Activated CD4-positive, alpha-beta T cell treated with anti-CD3 and anti-CD28 coated beads for 48 hours (primary cell): ENCODE data around the gene PSENEN.
A peak's percentile ranks its signal among the peaks of the same experiment; 100 is the strongest.
"Not testable (repeated sequence)": the region's sequence is repeated elsewhere in the genome, so short reads cannot be mapped to it uniquely, and the experiment has no call there.

Source experiments
- DNase-seq: peaks from one replicate; pipeline ENCODE4 v3.0.0-alpha.2; 2020

PSENEN gene

GRCh38 chr19:35790981-35791813 is 45.7 kb downstream of the PSENEN start:
- DNase-seq: peak; percentile 25

- no peak for DNase-seq
Observed at GRCh38 chr19:35791814-35792279, 46.4 kb downstream of the PSENEN start.

DNA sequence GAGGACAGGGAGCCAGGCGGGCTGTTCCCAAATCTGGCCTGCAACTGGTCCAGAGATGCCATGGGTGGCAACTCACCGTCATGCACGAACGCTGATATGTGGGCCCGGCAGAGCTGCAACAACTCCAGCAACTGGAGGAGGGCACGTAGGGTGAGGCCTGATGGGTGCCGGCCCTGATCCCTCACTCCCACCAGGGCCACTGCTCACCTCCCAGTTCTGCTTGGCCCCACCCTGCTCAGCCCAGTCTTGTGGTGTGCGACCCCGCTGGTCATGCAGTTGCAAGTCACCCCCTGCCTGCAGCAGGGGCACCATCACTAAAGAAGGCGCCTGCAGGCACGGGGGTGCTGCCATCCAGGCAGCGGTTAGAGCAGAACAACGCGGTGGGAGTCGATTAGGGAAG is 46.9 kb downstream of the PSENEN start:
- no peak for DNase-seq

- DNase-seq: no peak
Observed at GRCh38 chr19:35792888-35793287, 47.4 kb downstream of the PSENEN start.

DNA sequence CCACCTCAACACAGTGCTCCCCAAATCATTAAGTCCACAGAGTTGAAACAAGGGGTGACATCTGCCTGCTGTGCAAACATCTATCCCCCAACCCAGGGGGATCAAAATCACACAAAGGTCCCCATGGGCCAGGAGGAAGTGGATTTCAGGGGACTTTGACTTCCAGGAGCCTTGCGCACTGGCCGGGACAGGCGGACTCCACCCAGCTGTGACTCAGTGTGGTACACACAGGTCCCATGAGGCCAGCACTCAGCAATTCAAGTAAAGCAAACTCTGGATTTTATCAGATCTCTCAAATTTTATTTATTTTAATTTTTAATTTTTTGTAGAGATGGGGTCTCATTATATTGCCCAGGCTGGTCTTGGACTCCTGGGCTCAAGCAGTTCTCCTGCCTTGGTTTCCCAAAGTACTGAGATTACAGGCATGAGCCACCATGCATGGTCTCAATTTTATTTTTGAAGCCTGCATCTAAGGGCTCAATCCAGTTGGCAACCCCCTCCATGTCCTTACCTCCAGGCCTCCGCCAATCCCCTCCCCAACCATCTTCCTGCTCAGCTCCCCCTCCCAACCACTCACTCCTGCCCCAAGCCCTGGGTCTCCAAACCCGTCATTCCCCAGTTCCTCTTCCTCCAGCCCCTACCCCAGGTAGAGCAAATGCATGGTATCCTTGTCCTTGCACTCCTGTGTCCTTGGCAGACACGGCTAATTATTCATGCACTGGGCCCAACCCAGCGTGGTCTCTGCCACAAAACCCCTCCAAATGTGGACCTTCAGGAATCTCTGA is 48.1 kb downstream of the PSENEN start:
- no peak for DNase-seq

- not testable (repeated sequence) for DNase-seq
Observed at GRCh38 chr19:35795564-35795963, 50.1 kb downstream of the PSENEN start.
